ENCODE measurements around the gene PDE10A. TPM values are rescaled to one million over a fixed set of nuclear protein-coding genes. Genes with fewer than 3 reads are reported as not detected.

Gene PDE10A
- total and polyA plus RNA-seq, 9 of the 15 experiments (the other 6 are each of a cell fraction or from before 2014, with no cell fraction given), result 0.04 TPM; not detected in 8

DNA sequence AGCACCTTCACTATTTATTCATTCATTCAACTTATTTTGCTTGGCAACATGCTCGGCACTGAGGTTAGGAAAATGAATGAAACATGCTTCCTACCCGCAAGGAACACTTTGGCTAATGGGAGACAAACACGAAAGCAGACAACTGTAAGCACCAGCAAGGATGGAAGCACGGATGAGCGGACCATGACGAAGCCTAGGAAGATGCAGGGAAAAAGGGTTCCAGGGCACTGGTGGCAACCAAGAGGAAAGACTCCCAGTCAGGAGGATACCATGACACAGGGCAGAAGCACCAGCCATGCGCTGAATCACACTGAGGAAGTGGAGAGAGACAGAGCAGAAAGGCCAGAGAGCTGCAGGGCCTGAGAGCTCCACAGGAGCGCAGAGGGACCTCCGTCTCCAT is 9.8 kb downstream of the PDE10A start:
- ATAC-seq (no peak), DNase-seq (ENCODE audit: extremely low read depth in 1 of 4, low spot score in 3 of 4) (no peak), FAIRE-seq (no peak)
- no peaks in the 10 kb centered on the region for H3K4me1 ChIP-seq (replicated peaks in 1 of 2; ENCODE audit: control insufficient read depth in 2 of 2, insufficient read depth in 2 of 2, low read length in 2 of 2)
- H3K27ac ChIP-seq (ENCODE audit: extremely low read depth, low read depth, low read length), result no peak overlapping the region
- 0% methylated on average over 8 of the region's 9 CpGs for WGBS (ENCODE audit: insufficient coverage, low coverage, missing lambda C conversion rate)
- H3K4me2 ChIP-seq (ENCODE audit: insufficient read depth, low read length), result no peak overlapping the region
- peaks cover 0 to 24% of the 10 kb centered on the region in 2 experiments; a peak in 2 of 5 replicates for H3K27me3 ChIP-seq (ENCODE audit: control insufficient read depth in 2 of 2, insufficient read depth in 2 of 2, low read length in 2 of 2)
- CTCF ChIA-PET (ENCODE audit: low intra/inter-chr PET ratio), result no interaction called here
- H3K36me3 ChIP-seq (ENCODE audit: control insufficient read depth, insufficient read depth, low read length), result no peaks in the 10 kb centered on the region
- H3K9me1 ChIP-seq (ENCODE audit: control insufficient read depth, insufficient read depth, low read length), result no peaks in the 10 kb centered on the region
- no peaks in the 10 kb centered on the region for H4K20me1 ChIP-seq (replicated peaks; ENCODE audit: control insufficient read depth, insufficient read depth, low read length)
- POLR2A ChIA-PET, result interaction anchor here (0.6 kb wide), 1 partner anchor 22 kb away, joined by 4 read pairs; no protein-coding TSS in a partner anchor
- no TSS peak for BruUV-seq (replicated peaks)
- no peaks in the 10 kb centered on the region for H3K9me3 ChIP-seq (replicated peaks; ENCODE audit: control insufficient read depth, insufficient read depth, low read depth, low read length)
- in situ Hi-C loops (cut with MboI), result no loop called here
- H3K9ac ChIP-seq (ENCODE audit: insufficient read depth in 1 of 2, low read depth in 2 of 2, low read length in 2 of 2), result no peak overlapping the region
- H2AFZ ChIP-seq (ENCODE audit: low read depth, low read length), result no peak overlapping the region
- no peak for TF ChIP-seq RFX7 (CRISPR knock-in tag; IDR thresholded peaks at IDR 0.05)
- TF ChIP-seq ARNT (IDR thresholded peaks at IDR 0.05), result no peak
- TF ChIP-seq, protein P1, sequence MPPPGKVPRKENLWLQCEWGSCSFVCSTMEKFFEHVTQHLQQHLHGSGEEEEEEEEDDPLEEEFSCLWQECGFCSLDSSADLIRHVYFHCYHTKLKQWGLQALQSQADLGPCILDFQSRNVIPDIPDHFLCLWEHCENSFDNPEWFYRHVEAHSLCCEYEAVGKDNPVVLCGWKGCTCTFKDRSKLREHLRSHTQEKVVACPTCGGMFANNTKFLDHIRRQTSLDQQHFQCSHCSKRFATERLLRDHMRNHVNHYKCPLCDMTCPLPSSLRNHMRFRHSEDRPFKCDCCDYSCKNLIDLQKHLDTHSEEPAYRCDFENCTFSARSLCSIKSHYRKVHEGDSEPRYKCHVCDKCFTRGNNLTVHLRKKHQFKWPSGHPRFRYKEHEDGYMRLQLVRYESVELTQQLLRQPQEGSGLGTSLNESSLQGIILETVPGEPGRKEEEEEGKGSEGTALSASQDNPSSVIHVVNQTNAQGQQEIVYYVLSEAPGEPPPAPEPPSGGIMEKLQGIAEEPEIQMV (tag; conservative IDR thresholded peaks at IDR 0.05; ENCODE audit: low read depth), result no peak
- TF ChIP-seq HDGF (IDR thresholded peaks at IDR 0.05), result no peak
- TF ChIP-seq, protein P2, sequence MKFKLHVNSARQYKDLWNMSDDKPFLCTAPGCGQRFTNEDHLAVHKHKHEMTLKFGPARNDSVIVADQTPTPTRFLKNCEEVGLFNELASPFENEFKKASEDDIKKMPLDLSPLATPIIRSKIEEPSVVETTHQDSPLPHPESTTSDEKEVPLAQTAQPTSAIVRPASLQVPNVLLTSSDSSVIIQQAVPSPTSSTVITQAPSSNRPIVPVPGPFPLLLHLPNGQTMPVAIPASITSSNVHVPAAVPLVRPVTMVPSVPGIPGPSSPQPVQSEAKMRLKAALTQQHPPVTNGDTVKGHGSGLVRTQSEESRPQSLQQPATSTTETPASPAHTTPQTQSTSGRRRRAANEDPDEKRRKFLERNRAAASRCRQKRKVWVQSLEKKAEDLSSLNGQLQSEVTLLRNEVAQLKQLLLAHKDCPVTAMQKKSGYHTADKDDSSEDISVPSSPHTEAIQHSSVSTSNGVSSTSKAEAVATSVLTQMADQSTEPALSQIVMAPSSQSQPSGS (CRISPR knock-in tag; IDR thresholded peaks at IDR 0.05), result no peak
- TF ChIP-seq, protein P3, sequence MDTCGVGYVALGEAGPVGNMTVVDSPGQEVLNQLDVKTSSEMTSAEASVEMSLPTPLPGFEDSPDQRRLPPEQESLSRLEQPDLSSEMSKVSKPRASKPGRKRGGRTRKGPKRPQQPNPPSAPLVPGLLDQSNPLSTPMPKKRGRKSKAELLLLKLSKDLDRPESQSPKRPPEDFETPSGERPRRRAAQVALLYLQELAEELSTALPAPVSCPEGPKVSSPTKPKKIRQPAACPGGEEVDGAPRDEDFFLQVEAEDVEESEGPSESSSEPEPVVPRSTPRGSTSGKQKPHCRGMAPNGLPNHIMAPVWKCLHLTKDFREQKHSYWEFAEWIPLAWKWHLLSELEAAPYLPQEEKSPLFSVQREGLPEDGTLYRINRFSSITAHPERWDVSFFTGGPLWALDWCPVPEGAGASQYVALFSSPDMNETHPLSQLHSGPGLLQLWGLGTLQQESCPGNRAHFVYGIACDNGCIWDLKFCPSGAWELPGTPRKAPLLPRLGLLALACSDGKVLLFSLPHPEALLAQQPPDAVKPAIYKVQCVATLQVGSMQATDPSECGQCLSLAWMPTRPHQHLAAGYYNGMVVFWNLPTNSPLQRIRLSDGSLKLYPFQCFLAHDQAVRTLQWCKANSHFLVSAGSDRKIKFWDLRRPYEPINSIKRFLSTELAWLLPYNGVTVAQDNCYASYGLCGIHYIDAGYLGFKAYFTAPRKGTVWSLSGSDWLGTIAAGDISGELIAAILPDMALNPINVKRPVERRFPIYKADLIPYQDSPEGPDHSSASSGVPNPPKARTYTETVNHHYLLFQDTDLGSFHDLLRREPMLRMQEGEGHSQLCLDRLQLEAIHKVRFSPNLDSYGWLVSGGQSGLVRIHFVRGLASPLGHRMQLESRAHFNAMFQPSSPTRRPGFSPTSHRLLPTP (IDR thresholded peaks at IDR 0.05; ENCODE audit: borderline replicate concordance, extremely low read depth, insufficient read length), result no peak
- no peak for TF ChIP-seq EP300 (IDR thresholded peaks at IDR 0.05; ENCODE audit: low read length)
- TF ChIP-seq, protein P4, sequence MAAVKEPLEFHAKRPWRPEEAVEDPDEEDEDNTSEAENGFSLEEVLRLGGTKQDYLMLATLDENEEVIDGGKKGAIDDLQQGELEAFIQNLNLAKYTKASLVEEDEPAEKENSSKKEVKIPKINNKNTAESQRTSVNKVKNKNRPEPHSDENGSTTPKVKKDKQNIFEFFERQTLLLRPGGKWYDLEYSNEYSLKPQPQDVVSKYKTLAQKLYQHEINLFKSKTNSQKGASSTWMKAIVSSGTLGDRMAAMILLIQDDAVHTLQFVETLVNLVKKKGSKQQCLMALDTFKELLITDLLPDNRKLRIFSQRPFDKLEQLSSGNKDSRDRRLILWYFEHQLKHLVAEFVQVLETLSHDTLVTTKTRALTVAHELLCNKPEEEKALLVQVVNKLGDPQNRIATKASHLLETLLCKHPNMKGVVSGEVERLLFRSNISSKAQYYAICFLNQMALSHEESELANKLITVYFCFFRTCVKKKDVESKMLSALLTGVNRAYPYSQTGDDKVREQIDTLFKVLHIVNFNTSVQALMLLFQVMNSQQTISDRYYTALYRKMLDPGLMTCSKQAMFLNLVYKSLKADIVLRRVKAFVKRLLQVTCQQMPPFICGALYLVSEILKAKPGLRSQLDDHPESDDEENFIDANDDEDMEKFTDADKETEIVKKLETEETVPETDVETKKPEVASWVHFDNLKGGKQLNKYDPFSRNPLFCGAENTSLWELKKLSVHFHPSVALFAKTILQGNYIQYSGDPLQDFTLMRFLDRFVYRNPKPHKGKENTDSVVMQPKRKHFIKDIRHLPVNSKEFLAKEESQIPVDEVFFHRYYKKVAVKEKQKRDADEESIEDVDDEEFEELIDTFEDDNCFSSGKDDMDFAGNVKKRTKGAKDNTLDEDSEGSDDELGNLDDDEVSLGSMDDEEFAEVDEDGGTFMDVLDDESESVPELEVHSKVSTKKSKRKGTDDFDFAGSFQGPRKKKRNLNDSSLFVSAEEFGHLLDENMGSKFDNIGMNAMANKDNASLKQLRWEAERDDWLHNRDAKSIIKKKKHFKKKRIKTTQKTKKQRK (IDR thresholded peaks at IDR 0.05; ENCODE audit: borderline replicate concordance, low read depth, low read length), result no peak
- no peak for TF ChIP-seq PURB (CRISPR knock-in tag; IDR thresholded peaks at IDR 0.05; ENCODE audit: low read depth)
- TF ChIP-seq ZBTB7A (IDR thresholded peaks at IDR 0.05; ENCODE audit: borderline replicate concordance, control insufficient read depth, low read depth, low read length), result no peak
- TF ChIP-seq, protein P5, sequence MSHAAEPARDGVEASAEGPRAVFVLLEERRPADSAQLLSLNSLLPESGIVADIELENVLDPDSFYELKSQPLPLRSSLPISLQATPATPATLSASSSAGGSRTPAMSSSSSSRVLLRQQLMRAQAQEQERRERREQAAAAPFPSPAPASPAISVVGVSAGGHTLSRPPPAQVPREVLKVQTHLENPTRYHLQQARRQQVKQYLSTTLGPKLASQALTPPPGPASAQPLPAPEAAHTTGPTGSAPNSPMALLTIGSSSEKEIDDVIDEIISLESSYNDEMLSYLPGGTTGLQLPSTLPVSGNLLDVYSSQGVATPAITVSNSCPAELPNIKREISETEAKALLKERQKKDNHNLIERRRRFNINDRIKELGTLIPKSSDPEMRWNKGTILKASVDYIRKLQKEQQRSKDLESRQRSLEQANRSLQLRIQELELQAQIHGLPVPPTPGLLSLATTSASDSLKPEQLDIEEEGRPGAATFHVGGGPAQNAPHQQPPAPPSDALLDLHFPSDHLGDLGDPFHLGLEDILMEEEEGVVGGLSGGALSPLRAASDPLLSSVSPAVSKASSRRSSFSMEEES (CRISPR knock-in tag; IDR thresholded peaks at IDR 0.05), result no peak
- H3K79me2 ChIP-seq (ENCODE audit: control insufficient read depth, insufficient read depth, low read length), result no peaks in the 10 kb centered on the region
- intact Hi-C loops (cut with micrococcal nuclease), result no loop called here
- H3K4me3 ChIP-seq, result no peak overlapping the region
